Thyroid gland (tissue), 4 donors: ENCODE results near the gene IL1B.
"Not testable (repeated sequence)": the region's sequence is repeated elsewhere in the genome, so short reads cannot be mapped to it uniquely, and the experiment has no call there.

ENCODE experiments used
- CTCF ChIP-seq, 6 experiments: fragments of 200-600 bp in 3 of 6; fragments of 450-650 bp in 3 of 6; sonication (generic) in 3 of 6; IDR thresholded peaks; one replicate each; pipeline ENCODE4 v1.5.1; 2016 to 2019; ENCODE audit warnings: antibody characterized with exemption in 6 of 6, mild to moderate bottlenecking in 2 of 6, inconsistent platforms in 1 of 6, moderate library complexity in 1 of 6
- POLR2A ChIP-seq, 2 donors: fragments of 450-650 bp; IDR thresholded peaks; one replicate each; pipeline ENCODE4 v1.6.1; 2017; ENCODE audit warnings: antibody characterized with exemption in 2 of 2, mild to moderate bottlenecking in 2 of 2, moderate library complexity in 1 of 2

GRCh38 chr2:112833639-112833931, 3.0 kb downstream of the IL1B start:
- not testable (repeated sequence) for TF ChIP-seq CTCF, POLR2A (IDR thresholded peaks at IDR 0.05)
